Thyroid gland (tissue), 4 donors: ENCODE results near the gene ARL17B. TPM values are rescaled to one million over a fixed set of nuclear protein-coding genes. Genes with fewer than 3 reads are reported as not detected.
"Not testable (repeated sequence)": the region's sequence is repeated elsewhere in the genome, so short reads cannot be mapped to it uniquely, and the experiment has no call there.

Experiments used
- DNase-seq, 2 donors: peaks; one replicate each; pipeline ENCODE4 v3.0.0-alpha.2; 2019
- H3K27ac ChIP-seq, 3 donors: fragments of 200-600 bp; sonication (generic); 1 replicate in 2 of 3; 2 replicates in 1 of 3; pipeline ENCODE4 v1.5.1; 2016 to 2019; ENCODE audit warnings: mild to moderate bottlenecking in 1 of 3, moderate library complexity in 1 of 3
- H3K27me3 ChIP-seq: fragments of 200-600 bp; sonication (generic); one replicate; pipeline ENCODE4 v1.5.1; 2019
- H3K36me3 ChIP-seq, 2 donors: fragments of 200-600 bp; sonication (generic); one replicate each; pipeline ENCODE4 v1.5.1; 2016 to 2019
- H3K4me1 ChIP-seq, 2 donors: fragments of 200-600 bp; sonication (generic); one replicate each; pipeline ENCODE4 v1.5.1; 2017 to 2019
- H3K4me3 ChIP-seq, 3 donors: fragments of 200-600 bp; sonication (generic); replicated peaks in 1 of 3; 1 replicate in 2 of 3; 2 replicates in 1 of 3; pipeline ENCODE4 v1.5.1; 2016; ENCODE audit warnings: mild to moderate bottlenecking in 1 of 3
- H3K9me3 ChIP-seq: fragments of 200-600 bp; sonication (generic); one replicate; pipeline ENCODE4 v1.5.1; 2017
- WGBS, 2 donors: methylation state at CpG; one replicate each; pipeline ENCODE4 v1.1.5; 2017; 5-methylcytosine and 5-hydroxymethylcytosine counted together
- intact Hi-C: fragments of 100-400 bp; cut with DNase I; formaldehyde crosslinking; loops from one replicate; pipeline ENCODE4 v1.15.1; 2023
- total RNA-seq, 4 donors: library from RNA; depleted of rRNA; stranded (reverse); fragments of >200 nt; gene quantifications; one replicate each; pipeline ENCODE4 v1.2.3, GENCODE V29; 2016

Gene ARL17B
- total RNA-seq, 4 donors from 2014 or later, result 13.7 to 55.9 (median 31.0) TPM

- DNase-seq, H3K4me1 ChIP-seq, H3K27me3 ChIP-seq, H3K4me3 ChIP-seq, H3K9me3 ChIP-seq, H3K36me3 ChIP-seq, H3K27ac ChIP-seq, intact Hi-C loops: not testable (repeated sequence)
- no CpG with 5 or more reads among the region's 3 CpGs for WGBS, 2 donors
Measured at GRCh38 chr17:46367520-46367919, 6.0 kb upstream of the ARL17B start.

GRCh38 chr17:46361145-46361735 lies 326 bp downstream of the ARL17B start:
- intact Hi-C loops, H3K4me3 ChIP-seq, H3K36me3 ChIP-seq, DNase-seq, H3K4me1 ChIP-seq, H3K27me3 ChIP-seq, H3K27ac ChIP-seq, H3K9me3 ChIP-seq: not testable (repeated sequence)
- WGBS, 2 donors, result no CpG with 5 or more reads among the region's 42 CpGs

- H3K27me3 ChIP-seq, DNase-seq, H3K4me1 ChIP-seq, H3K36me3 ChIP-seq, H3K4me3 ChIP-seq, H3K27ac ChIP-seq, H3K9me3 ChIP-seq, intact Hi-C loops: not testable (repeated sequence)
- WGBS, 2 donors, result no CpG with 5 or more reads among the region's 4 CpGs
Measured at GRCh38 chr17:46353856-46354255, 7.7 kb downstream of the ARL17B start.

- intact Hi-C loops, result not testable (repeated sequence)
Measured at GRCh38 chr17:46349060-46349459, 12.5 kb downstream of the ARL17B start.

GRCh38 chr17:46348345-46348744 lies 13.2 kb downstream of the ARL17B start:
- H3K4me1 ChIP-seq, DNase-seq, H3K27ac ChIP-seq, H3K27me3 ChIP-seq, H3K9me3 ChIP-seq, H3K4me3 ChIP-seq, H3K36me3 ChIP-seq, intact Hi-C loops: not testable (repeated sequence)
- WGBS, 2 donors, result no CpG with 5 or more reads among the region's 2 CpGs

More at GRCh38 chr17:46349060-46349459, 12.5 kb downstream of the ARL17B start:
- not testable (repeated sequence) for H3K36me3 ChIP-seq, H3K27ac ChIP-seq, H3K9me3 ChIP-seq, H3K4me3 ChIP-seq, H3K27me3 ChIP-seq, H3K4me1 ChIP-seq, DNase-seq
- WGBS, 2 donors, result no CpG with 5 or more reads among the region's 1 CpG

GRCh38 chr17:46342131-46342530 lies 19.4 kb downstream of the ARL17B start:
- intact Hi-C loops, H3K4me1 ChIP-seq, H3K36me3 ChIP-seq, H3K9me3 ChIP-seq, H3K27ac ChIP-seq, H3K4me3 ChIP-seq, DNase-seq, H3K27me3 ChIP-seq: not testable (repeated sequence)
- no CpG with 5 or more reads among the region's 3 CpGs for WGBS, 2 donors

- H3K36me3 ChIP-seq, DNase-seq, H3K9me3 ChIP-seq, H3K4me3 ChIP-seq, H3K27me3 ChIP-seq, intact Hi-C loops, H3K4me1 ChIP-seq, H3K27ac ChIP-seq: not testable (repeated sequence)
- WGBS, 2 donors, result no CpG with 5 or more reads among the region's 19 CpGs
Measured at GRCh38 chr17:46341220-46341619, 20.3 kb downstream of the ARL17B start.

- H3K27ac ChIP-seq, H3K27me3 ChIP-seq, H3K36me3 ChIP-seq, DNase-seq, H3K4me1 ChIP-seq, intact Hi-C loops, H3K9me3 ChIP-seq, H3K4me3 ChIP-seq: not testable (repeated sequence)
- no CpG with 5 or more reads among the region's 16 CpGs for WGBS, 2 donors
Measured at GRCh38 chr17:46294831-46295230, 66.7 kb downstream of the ARL17B start, which contains the start of gene LRRC37A. Gene LRRC37A (plus strand): TSS chr17:46295131. CDS start chr17:46295134, 3 bp downstream.

- DNase-seq, H3K27me3 ChIP-seq, H3K4me3 ChIP-seq, intact Hi-C loops, H3K4me1 ChIP-seq, H3K36me3 ChIP-seq, H3K27ac ChIP-seq, H3K9me3 ChIP-seq: not testable (repeated sequence)
- 93% methylated on average over 8 of the region's 8 CpGs for WGBS, 2 donors
Measured at GRCh38 chr17:46291618-46292017, 69.9 kb downstream of the ARL17B start.

- H3K27me3 ChIP-seq, H3K36me3 ChIP-seq, H3K4me3 ChIP-seq, intact Hi-C loops, DNase-seq, H3K4me1 ChIP-seq, H3K9me3 ChIP-seq, H3K27ac ChIP-seq: not testable (repeated sequence)
- WGBS, 2 donors, result 91% methylated on average over 4 of the region's 4 CpGs
Measured at GRCh38 chr17:46290906-46291546, 70.5 kb downstream of the ARL17B start.

- not testable (repeated sequence) for H3K27ac ChIP-seq, H3K9me3 ChIP-seq, H3K36me3 ChIP-seq, H3K4me3 ChIP-seq, H3K27me3 ChIP-seq, DNase-seq, H3K4me1 ChIP-seq
- WGBS, 2 donors, result 85 to 86% methylated on average over 7 of the region's 7 CpGs
- intact Hi-C loops, result loop anchor here (10.0 kb wide), 1 partner anchor 283 kb away; no protein-coding TSS in a partner anchor
Measured at GRCh38 chr17:46287587-46287986, 74.0 kb downstream of the ARL17B start.
